ENCODE data around the gene TSPOAP1.

- TF ChIP-seq CTCF (IDR thresholded peaks at IDR 0.05) (no peak), POLR2A (IDR thresholded peaks at IDR 0.05) (no peak)
These were observed 4.6 kb downstream of the TSPOAP1 start for GRCh38 chr17:58324056-58324408.
